GM18867 (cell line): Measurements from ENCODE around the gene LST1.
"Not testable (repeated sequence)": the region's sequence is repeated elsewhere in the genome, so short reads cannot be mapped to it uniquely, and the experiment has no call there.

Source experiments
- ATAC-seq: cut with Tn5 transposase; IDR thresholded peaks from one replicate; pipeline ENCODE4 v1.9.1; 2021; ENCODE audit warnings: mild to moderate bottlenecking, moderate library complexity; ENCODE audit not compliant: unreplicated experiment

Gene LST1

DNA sequence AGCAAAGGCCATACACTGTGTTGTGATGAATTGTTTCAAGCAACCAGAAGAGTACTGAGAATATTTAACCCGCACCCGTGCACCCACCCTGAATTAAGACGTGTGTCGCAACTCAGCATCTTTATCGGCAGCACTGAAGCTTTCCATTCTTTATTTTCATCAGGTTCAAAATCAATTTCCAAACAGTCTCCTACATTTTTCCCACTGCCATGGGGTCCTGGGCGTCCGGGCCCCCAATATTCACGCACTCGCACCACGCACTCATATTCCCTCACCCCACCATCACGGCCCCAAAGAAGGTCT lies 5.7 kb upstream of the LST1 start:
- ATAC-seq: no peak

GRCh38 chr6:31580807-31581433 lies 5.2 kb upstream of the LST1 start:
- peak; percentile 52 for ATAC-seq

DNA sequence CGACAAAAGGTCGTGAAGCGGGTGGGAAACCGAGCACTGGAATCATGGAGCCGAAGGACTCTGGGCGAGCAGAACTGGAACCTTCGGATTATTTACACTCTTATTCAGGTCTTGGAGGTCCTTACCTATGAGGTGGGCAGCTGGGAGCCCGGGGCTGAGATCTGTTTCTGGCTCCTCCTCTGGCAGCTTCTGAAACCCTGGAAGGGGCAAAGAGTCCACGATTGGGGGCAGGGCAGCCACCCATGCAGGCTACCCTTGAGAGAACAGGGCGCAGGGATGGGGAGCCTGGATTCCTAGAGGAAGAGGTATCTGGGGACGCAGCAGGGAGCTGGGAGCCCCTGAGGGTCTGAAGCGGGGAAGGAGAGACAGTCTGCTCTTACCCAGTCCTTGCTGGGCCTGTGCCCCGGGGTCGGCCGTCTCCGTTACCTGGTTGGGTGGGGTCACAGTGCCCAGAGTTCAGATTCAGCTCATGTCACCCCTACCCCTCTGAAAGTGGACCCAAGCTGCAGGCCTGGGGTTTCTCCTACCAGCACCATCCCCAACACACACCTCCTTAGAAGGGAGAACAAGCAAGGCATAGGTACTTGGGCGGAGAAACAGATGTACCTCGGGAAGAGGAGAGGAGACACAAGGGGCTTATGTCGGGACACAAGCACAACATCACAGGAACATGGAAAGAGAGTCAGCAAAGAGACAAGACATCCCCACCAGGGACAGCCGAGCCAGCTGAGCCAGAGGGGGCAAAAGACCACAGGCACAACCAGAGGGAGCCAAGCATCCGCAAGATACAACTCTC lies 4.4 kb upstream of the LST1 start:
- no peak for ATAC-seq

GRCh38 chr6:31582230-31582643 lies 3.8 kb upstream of the LST1 start, which contains the start of gene LTB:
Gene LTB, minus strand, starts transcription at chr6:31582424. Its CDS starts 7 bp downstream, at chr6:31582417.
- no peak for ATAC-seq

- ATAC-seq: no peak
Observed at GRCh38 chr6:31585491-31585890, 586 bp upstream of the LST1 start.

DNA sequence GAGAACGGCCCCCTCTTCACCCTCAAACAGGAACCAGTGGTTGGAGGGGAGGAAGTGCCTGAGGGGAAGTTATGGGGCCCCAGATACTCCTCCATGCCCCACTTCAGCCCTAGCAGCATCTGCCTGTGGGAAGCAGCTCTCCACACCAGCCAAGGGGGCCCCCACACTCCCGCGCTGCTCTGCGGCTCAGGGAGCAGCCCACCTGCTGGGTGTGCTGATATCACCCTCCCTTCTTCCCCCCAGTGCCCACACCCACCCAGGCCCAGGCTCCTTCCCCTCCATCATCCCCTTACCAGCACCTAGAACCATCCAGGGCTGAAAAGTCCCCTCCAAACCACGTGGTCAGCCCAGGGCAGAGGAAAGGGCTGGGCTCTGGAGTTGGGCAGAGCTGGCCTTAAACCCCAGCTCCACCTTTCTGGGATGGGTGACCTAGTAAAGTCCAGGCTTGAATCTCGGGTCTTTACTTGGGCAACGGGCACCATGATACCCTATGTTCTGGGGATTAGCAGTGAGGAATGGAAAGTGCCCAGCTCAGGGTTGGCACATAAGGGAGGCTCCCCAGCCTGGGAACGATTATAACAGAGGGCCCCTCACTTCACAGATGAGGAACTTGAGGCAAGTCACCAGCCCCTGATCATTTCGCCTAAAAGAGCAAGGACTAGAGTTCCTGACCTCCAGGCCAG lies 663 bp downstream of the LST1 start:
- ATAC-seq: no peak

- no peak for ATAC-seq
Observed at GRCh38 chr6:31587791-31588777, 2.0 kb downstream of the LST1 start.

- no peak for ATAC-seq
Observed at GRCh38 chr6:31588871-31589650, 3.0 kb downstream of the LST1 start.

- ATAC-seq: not testable (repeated sequence)
Observed at GRCh38 chr6:31590691-31591090, 4.6 kb downstream of the LST1 start.

- ATAC-seq: no peak
Observed at GRCh38 chr6:31592396-31592771, 6.3 kb downstream of the LST1 start.

GRCh38 chr6:31597006-31597405 lies 10.9 kb downstream of the LST1 start:
- ATAC-seq: no peak

DNA sequence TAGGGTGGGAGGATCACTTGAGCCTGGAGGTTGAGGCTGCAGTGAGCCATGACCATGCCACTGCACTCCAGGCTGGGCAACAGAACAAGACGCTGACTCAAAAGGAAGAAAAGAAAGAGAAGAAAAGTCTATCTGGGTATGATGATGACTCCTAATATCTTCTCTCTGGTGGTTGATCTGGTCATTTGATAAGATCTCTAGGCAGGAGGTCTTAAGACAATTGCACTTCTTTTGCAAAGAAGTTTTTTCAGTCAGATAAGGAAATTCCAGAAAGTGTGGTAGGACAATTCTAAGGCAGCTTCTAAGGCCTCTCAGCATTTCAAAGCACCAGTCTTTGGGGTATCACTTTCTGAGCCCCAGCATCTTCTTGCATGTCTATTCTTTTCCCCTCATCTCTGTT lies 21.2 kb downstream of the LST1 start:
- no peak for ATAC-seq

GRCh38 chr6:31609519-31610406 lies 23.7 kb downstream of the LST1 start:
- no peak for ATAC-seq

DNA sequence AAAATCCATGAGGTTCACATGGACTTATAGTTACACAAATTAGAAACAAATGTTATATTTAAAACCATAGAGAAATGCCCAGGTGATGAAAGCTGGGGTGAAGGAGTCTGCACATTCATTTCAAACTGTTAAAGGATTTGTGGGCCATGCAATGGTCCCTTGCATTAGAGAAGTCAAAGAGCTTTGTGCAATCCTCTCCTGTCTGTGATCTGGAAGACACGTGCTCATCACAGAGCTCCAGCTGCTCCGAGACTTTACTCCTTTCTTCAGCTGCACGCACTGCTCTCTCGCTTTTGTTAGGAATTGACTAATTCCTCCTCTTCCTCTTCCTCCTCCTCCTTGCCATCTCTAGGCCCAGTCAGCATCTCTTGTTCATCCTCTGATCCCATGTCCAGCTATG lies 24.9 kb downstream of the LST1 start:
- ATAC-seq: no peak

GRCh38 chr6:31614075-31614619 lies 28.1 kb downstream of the LST1 start:
- ATAC-seq: no peak

- ATAC-seq: no peak
Observed at GRCh38 chr6:31614684-31615578, 28.9 kb downstream of the LST1 start, which contains the start of gene AIF1. Gene AIF1, plus strand, starts transcription at chr6:31615234. Its CDS starts 96 bp downstream, at chr6:31615330.

DNA sequence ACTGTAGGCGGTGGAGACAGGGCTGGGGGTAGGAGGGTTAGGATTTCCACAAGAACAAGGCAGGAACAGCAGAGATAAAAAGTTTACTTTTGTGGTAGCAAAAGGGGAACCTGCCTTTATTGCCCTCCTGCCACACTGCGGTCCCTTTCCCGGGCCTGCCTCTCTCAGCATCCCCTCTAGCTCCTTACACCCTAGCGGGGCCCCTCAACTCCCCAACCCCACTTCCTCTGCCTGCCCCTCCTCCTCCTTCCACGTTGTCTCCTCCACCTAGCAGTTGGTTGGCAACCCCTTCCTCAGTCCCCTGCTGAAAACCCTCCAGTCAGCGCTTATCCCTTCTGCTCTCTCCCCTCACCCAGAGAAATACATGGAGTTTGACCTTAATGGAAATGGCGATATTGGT lies 29.7 kb downstream of the LST1 start:
- no peak for ATAC-seq

- no peak for ATAC-seq
Observed at GRCh38 chr6:31617010-31617409, 30.9 kb downstream of the LST1 start.
